SK-N-SH (cell line): ENCODE measurements around the gene OR51E2.

Experiments used
- CTCF ChIP-seq: fragments of 200-600 bp; sonication (generic); IDR thresholded peaks from 2 replicates; pipeline ENCODE4 v1.6.1; 2017; ENCODE audit warnings: antibody characterized with exemption, mild to moderate bottlenecking, moderate library complexity
- ELF1 ChIP-seq: IDR thresholded peaks from 2 replicates; pipeline ENCODE4 v1.4.0; 2012
- FOXM1 ChIP-seq: IDR thresholded peaks from 2 replicates; pipeline ENCODE4 v1.4.0; 2012; ENCODE audit warnings: low read depth, mild to moderate bottlenecking
- GABPA ChIP-seq: IDR thresholded peaks from 2 replicates; pipeline ENCODE4 v1.4.0; 2012; ENCODE audit warnings: low read depth, mild to moderate bottlenecking
- MAX ChIP-seq: IDR thresholded peaks from 2 replicates; pipeline ENCODE4 v1.4.0; 2012; ENCODE audit warnings: low read depth
- NRF1 ChIP-seq: IDR thresholded peaks from 2 replicates; pipeline ENCODE4 v1.6.1; 2012; ENCODE audit warnings: low read depth, mild to moderate bottlenecking, low read length
- POLR2AphosphoS5 ChIP-seq: IDR thresholded peaks from 2 replicates; pipeline ENCODE4 v1.6.1; 2012; ENCODE audit warnings: low read depth, low read length
- RAD21 ChIP-seq: IDR thresholded peaks from 2 replicates; pipeline ENCODE4 v1.6.1; 2012; ENCODE audit warnings: mild to moderate bottlenecking, low read length
- RCOR1 ChIP-seq: fragments of 150-350 bp; IDR thresholded peaks from 2 replicates; pipeline ENCODE4 v1.6.1; 2017; ENCODE audit warnings: antibody characterized with exemption, low read length

GRCh38 chr11:4700436-4700820 lies 2.8 kb upstream of the OR51E2 start:
- TF ChIP-seq ELF1 (no peak), GABPA (no peak), CTCF (no peak), NRF1 (no peak), FOXM1 (no peak), POLR2AphosphoS5 (no peak), MAX (no peak), RAD21 (no peak), RCOR1 (no peak)
